Keratinocyte (primary cell): ENCODE measurements around the gene ADAT1. TPM values are rescaled to one million over a fixed set of nuclear protein-coding genes. Genes with fewer than 3 reads are reported as not detected.

Source experiments
- DNase-seq: peaks from one replicate; pipeline ENCODE4 v3.0.0-alpha.2; 2011; ENCODE audit warnings: low read depth, missing footprints, low spot score
- FAIRE-seq: peaks from 2 replicates; lab custom pipeline; 2011; peaks lifted over from hg19 to GRCh38; lab: Jason Lieb, UNC
- H2AFZ ChIP-seq: 2 replicates; pipeline ENCODE4 v1.6.0; 2012; ENCODE audit warnings: low read length, control low read depth, inconsistent platforms; ENCODE audit not compliant: control insufficient read depth
- H3K27ac ChIP-seq: 2 replicates; pipeline ENCODE4 v1.5.1; 2011; ENCODE audit warnings: low read length; ENCODE audit not compliant: control insufficient read depth, insufficient read depth
- H3K27me3 ChIP-seq: 3 replicates; pipeline ENCODE4 v1.6.0; 2011; ENCODE audit warnings: low read length; ENCODE audit not compliant: control insufficient read depth, insufficient read depth; ENCODE audit errors: extremely low read depth
- H3K36me3 ChIP-seq, 2 experiments: 2 replicates in 1 of 2; 3 replicates in 1 of 2; pipeline ENCODE4 v1.5.1; 2011; ENCODE audit warnings: low read length in 2 of 2, mild to moderate bottlenecking in 1 of 2; ENCODE audit not compliant: control insufficient read depth in 2 of 2, insufficient read depth in 2 of 2; ENCODE audit errors: extremely low read depth in 1 of 2
- H3K4me1 ChIP-seq: 3 replicates; pipeline ENCODE4 v1.5.1; 2011; ENCODE audit warnings: low read length; ENCODE audit not compliant: control insufficient read depth, insufficient read depth; ENCODE audit errors: extremely low read depth
- H3K4me2 ChIP-seq: 3 replicates; pipeline ENCODE4 v1.6.0; 2011; ENCODE audit warnings: low read depth, low read length; ENCODE audit not compliant: control insufficient read depth, insufficient read depth; ENCODE audit errors: extremely low read depth
- H3K4me3 ChIP-seq, 3 experiments: fragments of 200-600 bp in 1 of 3; sonication (generic) in 1 of 3; 2 replicates in 2 of 3; 3 replicates in 1 of 3; pipeline ENCODE4 v1.5.1; 2011 to 2016; ENCODE audit warnings: low read length in 3 of 3, mild to moderate bottlenecking in 3 of 3, control low read depth in 2 of 3, inconsistent platforms in 1 of 3, low read depth in 1 of 3, mixed read lengths in 1 of 3, mixed run types in 1 of 3, moderate library complexity in 1 of 3; ENCODE audit not compliant: control insufficient read depth in 2 of 3, insufficient read depth in 2 of 3; ENCODE audit errors: extremely low read depth in 1 of 3
- H3K79me2 ChIP-seq: 2 replicates; pipeline ENCODE4 v1.6.0; 2012; ENCODE audit warnings: low read length; ENCODE audit not compliant: control insufficient read depth, insufficient read depth
- H3K9ac ChIP-seq: 3 replicates; pipeline ENCODE4 v1.6.0; 2011; ENCODE audit warnings: low read length; ENCODE audit not compliant: control insufficient read depth, insufficient read depth; ENCODE audit errors: extremely low read depth
- H3K9me1 ChIP-seq: 3 replicates; pipeline ENCODE4 v1.6.0; 2011; ENCODE audit warnings: low read length; ENCODE audit not compliant: control insufficient read depth, insufficient read depth; ENCODE audit errors: extremely low read depth
- H3K9me3 ChIP-seq: 2 replicates; pipeline ENCODE4 v1.5.1; 2012; ENCODE audit warnings: low read depth, low read length; ENCODE audit not compliant: control insufficient read depth
- H4K20me1 ChIP-seq: 3 replicates; pipeline ENCODE4 v1.6.0; 2011; ENCODE audit warnings: low read length; ENCODE audit not compliant: control insufficient read depth, insufficient read depth; ENCODE audit errors: extremely low read depth
- CTCF ChIP-seq, 3 experiments: IDR thresholded peaks in 1 of 3; conservative IDR thresholded peaks in 1 of 3; optimal IDR thresholded peaks in 1 of 3; 2 replicates in 2 of 3; 3 replicates in 1 of 3; pipeline versions ENCODE3 to v1.5.1; 2011; ENCODE audit warnings: low read length in 3 of 3, mild to moderate bottlenecking in 3 of 3, moderate library complexity in 2 of 3, control low read depth in 1 of 3, inconsistent platforms in 1 of 3; ENCODE audit not compliant: insufficient read depth in 2 of 3; ENCODE audit errors: extremely low read depth in 1 of 3
- EZH2 ChIP-seq: IDR thresholded peaks from one replicate; pipeline ENCODE4 v1.6.1; 2012; ENCODE audit warnings: inconsistent platforms, mild to moderate bottlenecking, low read length, moderate library complexity
- dilution Hi-C: fragments of 300-500 bp; cut with MboI; formaldehyde crosslinking; loops from one replicate; pipeline ENCODE4 v1.7.0; 2020; ENCODE audit warnings: low sequenced_read_pairs; ENCODE audit not compliant: extremely low pct_ligation_motif_present
- polyA plus RNA-seq, 5 experiments: library from polyadenylated mRNA; depleted of rRNA in 3 of 5; stranded (reverse) in 3 of 5; stranded (forward) in 1 of 5; unstranded in 1 of 5; fragments of >200 nt; gene quantifications; 1 replicate in 1 of 5; 2 replicates in 3 of 5; 3 replicates in 1 of 5; pipeline versions ENCODE4 v1.2.1 to v1.2.3, GENCODE V29; 2011 to 2012; ENCODE audit warnings: missing spikeins in 2 of 5, low read depth in 1 of 5, low replicate concordance in 1 of 5

ADAT1 gene
- polyA plus RNA-seq, 1 donor (not counting 4 experiments of a cell fraction or from before 2014, with no cell fraction given): 34.4 TPM

- no peak overlapping the region for H3K9ac ChIP-seq
- no peak overlapping the region for H3K27ac ChIP-seq
- H3K9me1 ChIP-seq: no peaks in the 10 kb centered on the region
- no peak overlapping the region for H3K4me3 ChIP-seq
- FAIRE-seq (no peak), DNase-seq (no peak)
- dilution Hi-C loops: no loop called here
- H3K4me1 ChIP-seq: no peaks in the 10 kb centered on the region
- no peaks in the 10 kb centered on the region for H3K27me3 ChIP-seq
- H4K20me1 ChIP-seq: no peaks in the 10 kb centered on the region
- H3K9me3 ChIP-seq: no peaks in the 10 kb centered on the region
- TF ChIP-seq CTCF (optimal IDR thresholded peaks at IDR 0.05 in 1 of 3, IDR thresholded peaks at IDR 0.05 in 1 of 3, conservative IDR thresholded peaks at IDR 0.05 in 1 of 3; ENCODE audit: extremely low read depth in 1 of 3, insufficient read depth in 2 of 3, low read length in 3 of 3): no peak
- TF ChIP-seq EZH2: no peak
- H3K79me2 ChIP-seq: no peaks in the 10 kb centered on the region
- H3K4me2 ChIP-seq: no peak overlapping the region
- H2AFZ ChIP-seq: no peak overlapping the region
- peaks cover 4 to 8% of the 10 kb centered on the region in 2 experiments for H3K36me3 ChIP-seq
These were observed 34.4 kb downstream of the ADAT1 start for GRCh38 chr16:75588716-75589115.

- DNase-seq (no peak), FAIRE-seq (no peak)
- Histone ChIP-seq H3K4me3 (no peak overlapping the region), H3K4me1 (no peaks in the 10 kb centered on the region), H3K36me3 (peaks cover 4 to 6% of the 10 kb centered on the region in 2 experiments), H3K4me2 (no peak overlapping the region), H3K9me1 (no peaks in the 10 kb centered on the region), H3K9ac (no peak overlapping the region), H3K79me2 (no peaks in the 10 kb centered on the region), H2AFZ (no peak overlapping the region), H3K27me3 (no peaks in the 10 kb centered on the region), H3K9me3 (no peaks in the 10 kb centered on the region), H4K20me1 (no peaks in the 10 kb centered on the region), H3K27ac (no peak overlapping the region)
- TF ChIP-seq EZH2 (no peak), CTCF (optimal IDR thresholded peaks at IDR 0.05 in 1 of 3, IDR thresholded peaks at IDR 0.05 in 1 of 3, conservative IDR thresholded peaks at IDR 0.05 in 1 of 3; ENCODE audit: extremely low read depth in 1 of 3, insufficient read depth in 2 of 3, low read length in 3 of 3) (no peak)
- dilution Hi-C loops: no loop called here
These were observed 39.0 kb downstream of the ADAT1 start for GRCh38 chr16:75584108-75584507.
